NCI-H1930 (cell line): Measurements from ENCODE around the gene MADD.

Experiments used
- DNase-seq, 2 experiments: peaks; one replicate each; lab custom pipeline; 2025; lab: John Stamatoyannopoulos, UW

The MADD gene

DNA sequence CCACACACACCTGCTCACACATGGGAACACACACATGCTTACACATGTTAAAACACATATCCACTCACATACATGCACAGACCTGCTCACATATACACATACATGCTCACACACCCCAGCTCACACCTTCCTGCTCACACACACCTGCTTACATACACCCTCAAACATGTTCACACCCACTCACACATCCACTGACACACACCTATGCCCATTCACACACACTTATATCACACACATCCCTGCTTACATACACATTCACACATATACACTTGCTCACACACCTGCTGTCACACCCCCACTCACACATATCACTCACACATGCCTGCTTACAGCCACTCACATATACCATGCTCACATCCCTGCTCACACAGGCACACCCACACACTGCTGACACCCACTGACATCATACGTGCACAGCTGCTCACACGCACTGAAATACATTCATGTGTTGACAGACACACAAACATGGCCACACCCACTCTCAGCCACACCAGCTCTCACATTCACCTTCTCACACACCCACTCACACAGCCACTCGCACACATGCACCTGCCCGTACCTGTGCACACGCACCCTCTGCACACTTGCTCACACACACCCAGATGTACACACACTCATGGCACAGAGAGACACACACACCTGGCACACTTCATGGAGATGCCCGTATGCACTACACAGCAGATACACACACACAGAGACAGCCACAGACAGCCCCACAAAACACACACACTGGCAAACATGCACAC, 88.2 kb downstream of the MADD start:
- no peak for DNase-seq

DNA sequence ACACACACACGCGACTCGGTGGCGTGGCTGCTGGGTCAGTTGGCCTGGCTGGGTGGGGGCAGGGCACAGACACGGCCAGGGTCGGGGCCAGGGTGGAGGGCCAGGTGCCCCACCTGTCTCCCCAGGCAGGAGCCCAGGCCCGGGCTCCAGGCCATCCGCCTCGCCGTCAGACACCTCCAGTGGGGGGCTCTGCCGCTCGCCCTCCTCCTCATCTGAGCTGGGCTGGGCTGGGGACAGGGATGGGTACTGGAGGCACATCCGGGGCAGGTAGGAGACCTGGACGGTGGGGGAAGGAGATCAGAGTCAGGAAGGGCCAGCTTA, 88.8 kb downstream of the MADD start:
- no peak for DNase-seq

DNA sequence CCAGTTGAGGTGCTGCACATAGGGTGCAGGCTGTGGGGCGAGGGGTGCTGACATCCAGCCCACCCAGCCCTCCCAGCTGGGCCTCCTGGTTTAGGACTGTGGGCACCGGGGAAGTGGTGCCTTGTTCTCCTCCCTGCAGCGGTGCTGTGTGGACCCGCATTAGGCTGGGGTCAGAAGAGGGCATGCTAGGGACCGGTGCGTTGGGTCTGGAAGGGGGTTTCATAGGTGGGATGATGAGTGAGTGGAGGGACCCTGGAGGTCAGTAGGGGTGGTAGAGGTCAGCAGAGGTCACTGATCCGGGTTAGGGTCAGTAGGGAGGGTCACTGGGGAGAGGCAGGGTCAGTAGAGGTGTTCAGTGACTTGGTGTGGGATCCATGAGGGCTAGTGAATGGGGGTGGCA, 89.2 kb downstream of the MADD start:
- DNase-seq = no peak

DNA sequence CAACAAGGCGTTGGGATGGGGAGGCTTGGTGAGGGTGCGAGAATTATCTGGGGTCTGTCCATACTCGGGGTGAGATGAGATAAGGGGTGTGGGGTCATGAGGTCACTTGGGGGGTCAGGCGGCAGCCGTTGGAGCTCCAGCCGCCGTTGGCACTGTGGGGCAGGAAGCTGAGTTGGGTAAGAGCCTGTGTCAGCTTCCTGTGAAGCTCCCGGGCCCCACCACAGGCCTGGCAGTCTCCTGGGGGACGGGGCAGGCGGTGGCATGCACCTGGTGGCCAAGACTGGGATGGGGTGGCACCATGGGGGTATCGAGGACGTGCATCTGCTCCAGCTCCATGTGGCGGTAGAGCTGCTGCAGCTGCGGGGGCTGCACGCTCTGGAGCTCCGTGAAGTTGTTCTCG, 89.7 kb downstream of the MADD start:
- DNase-seq = no peak

DNA sequence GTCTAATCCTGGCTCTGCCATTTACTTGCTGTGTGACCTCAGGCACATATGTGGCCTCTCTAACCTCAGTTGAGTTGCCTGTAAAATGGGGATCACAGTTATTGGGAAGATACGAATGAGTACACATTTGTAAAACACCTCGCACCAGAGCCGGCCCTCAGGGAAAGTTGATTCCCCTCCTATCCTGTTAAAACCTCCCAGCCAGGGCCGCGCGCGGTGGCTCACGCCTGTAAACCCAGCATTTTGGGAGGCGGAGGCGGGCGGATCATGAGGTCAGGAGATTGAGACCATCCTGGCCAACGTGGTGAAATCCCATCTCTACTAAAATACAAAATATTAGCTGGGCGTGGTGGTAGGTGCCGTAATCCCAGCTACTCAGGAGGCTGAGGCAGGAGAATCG, 90.4 kb downstream of the MADD start:
- DNase-seq = no peak

DNA sequence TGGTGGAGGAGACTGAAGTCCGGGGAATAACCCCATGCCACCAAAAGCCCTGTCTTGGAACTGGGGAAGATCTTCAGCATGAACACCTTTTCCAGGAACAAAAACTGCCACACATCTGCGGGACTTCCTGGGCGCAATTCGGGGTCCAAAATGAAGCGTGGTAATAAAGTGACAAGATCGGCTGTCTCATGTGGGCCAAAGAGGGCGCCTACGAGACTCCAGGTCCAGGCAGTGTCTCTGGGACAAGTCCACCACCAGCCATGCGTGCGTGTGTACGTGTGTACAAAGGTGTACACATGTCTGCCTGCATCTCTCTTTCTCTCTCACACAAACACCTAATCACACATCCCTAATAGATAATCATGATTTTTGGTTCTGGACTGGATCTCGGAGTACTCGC, 91.5 kb downstream of the MADD start:
- no peak for DNase-seq

DNA sequence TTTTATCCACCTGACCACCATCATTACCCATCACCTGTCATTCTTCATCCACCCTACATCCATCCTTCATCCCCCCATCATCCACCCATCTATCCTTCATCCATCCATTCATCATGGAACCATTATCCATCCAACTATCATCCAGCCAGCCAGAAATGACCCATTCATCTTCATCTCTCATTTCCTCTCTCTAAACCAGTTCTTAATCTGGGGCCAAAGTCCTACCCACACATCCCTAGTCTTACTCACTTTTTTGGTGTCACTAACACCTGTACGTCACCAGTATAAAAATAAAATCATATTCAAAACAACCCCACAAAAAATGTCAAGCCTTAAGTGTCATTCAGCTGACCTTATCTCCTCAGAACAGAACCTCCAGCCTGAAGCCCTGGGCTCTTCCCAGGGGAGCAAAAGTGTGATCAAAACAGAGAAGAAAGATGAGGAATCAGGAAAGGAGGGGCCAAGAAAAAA, 96.1 kb downstream of the MADD start:
- no peak for DNase-seq

DNA sequence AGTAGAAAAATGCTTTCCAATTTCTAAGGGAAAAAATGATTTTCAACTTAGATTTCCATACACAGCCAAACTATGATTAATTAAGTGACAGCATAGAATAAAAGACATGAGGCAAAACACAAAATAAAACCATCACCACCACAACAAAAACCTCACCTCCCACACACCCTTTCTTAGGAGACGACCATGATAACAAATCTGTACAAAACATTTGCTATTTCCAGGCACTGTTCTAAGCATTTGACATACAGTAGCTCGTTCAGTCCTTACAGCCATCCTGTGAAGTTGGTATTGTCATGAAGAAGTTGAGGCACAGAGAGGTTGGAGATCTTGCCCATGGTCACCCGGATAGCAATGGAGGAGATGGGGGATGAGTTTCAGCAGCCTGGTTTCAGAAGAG, 99.7 kb downstream of the MADD start:
- no peak for DNase-seq

DNA sequence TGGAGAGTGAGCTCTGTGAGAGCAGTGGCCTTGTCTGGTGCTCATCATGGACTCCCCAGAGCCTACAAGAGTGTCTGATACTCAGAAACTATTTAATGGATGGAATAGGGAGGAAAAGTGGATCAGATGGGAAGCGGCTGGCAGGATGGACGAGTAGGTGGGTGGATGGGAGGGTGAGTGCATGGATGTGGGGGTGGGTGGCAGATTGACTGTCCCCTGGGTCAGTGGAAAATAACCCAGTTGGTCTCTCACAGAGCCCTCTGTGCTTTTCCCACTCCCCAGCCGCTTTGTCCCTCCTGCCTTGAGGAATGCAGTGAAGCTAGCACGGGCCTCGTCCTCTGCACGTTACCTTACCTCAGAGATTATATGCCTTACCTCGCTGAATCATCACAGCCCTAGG, 102.5 kb downstream of the MADD start:
- DNase-seq = no peak

DNA sequence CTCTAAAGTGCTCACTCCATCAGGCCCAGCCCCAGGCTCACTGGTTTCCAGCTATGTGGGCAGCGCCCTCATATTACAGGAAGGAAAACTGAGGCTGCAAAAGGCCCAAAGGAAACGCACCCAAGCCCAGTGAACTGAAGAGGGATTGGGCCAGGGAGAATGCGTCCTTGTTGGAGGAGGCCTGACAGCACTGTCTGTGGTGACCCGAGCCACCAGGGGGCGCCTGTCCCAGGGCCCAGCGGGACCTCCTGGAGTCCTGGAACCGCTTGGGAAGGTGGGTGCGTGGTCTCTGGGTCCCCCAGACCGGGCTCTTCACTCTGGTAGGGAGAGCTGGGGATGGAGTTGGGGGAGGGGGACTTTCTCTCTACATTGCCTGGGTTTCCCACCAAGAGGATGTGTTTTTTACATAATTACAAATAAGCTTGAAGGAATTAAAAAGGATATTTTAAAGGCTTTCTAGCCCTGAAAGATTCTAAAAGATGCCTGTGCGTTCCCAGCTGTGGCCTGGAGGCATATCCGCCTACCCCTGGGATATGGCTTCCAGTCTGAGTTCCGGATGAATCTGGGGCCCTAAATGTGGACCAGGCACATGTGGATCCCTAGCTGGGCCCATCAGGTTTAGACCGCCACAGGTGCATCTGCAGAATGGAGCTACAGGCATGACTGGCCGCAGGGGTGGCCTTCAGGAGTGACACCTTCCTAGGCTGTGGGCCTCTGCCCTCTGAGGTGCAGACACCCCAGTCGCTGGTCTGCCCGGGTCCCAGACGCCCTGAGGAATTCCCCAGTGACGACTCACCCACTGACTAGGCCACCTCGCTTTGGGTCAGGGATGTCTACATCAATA, 104.2 kb downstream of the MADD start:
- peak; percentile 56 to 79 for DNase-seq

DNA sequence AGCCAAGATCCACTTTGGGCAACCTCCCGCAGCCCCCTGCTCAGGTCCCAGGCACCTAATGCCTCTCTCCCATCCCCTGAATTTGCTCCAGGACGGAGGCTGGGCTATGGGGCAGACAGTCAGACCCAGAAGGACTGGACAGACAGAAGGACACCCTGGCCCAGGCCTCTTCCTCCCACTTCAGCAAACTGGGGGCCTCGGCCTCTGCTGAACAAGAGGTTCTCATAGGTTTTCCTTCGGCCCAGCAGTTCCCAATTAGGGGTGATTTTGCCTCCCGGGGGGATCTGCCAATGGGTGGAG, 104.7 kb downstream of the MADD start:
- DNase-seq = no peak

DNA sequence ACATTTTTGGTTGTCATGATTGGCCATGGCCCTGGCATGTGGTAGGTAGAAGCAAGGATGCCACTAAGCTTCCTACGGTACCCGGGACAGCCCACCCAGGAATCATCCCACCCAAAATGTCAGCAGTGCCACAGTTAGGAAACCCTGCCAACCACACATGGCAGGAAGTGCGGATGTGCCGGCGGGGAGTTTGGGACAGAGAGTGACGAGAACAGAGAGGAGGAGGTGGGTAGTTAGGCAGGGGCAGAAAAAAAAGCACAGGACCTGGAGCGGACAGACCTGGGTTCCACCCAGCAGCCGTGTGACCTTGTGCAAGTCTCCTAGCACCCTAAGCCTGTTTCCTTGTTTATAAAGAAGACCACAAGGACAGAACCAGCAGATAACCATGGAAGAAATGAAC, 105.1 kb downstream of the MADD start:
- no peak for DNase-seq

DNA sequence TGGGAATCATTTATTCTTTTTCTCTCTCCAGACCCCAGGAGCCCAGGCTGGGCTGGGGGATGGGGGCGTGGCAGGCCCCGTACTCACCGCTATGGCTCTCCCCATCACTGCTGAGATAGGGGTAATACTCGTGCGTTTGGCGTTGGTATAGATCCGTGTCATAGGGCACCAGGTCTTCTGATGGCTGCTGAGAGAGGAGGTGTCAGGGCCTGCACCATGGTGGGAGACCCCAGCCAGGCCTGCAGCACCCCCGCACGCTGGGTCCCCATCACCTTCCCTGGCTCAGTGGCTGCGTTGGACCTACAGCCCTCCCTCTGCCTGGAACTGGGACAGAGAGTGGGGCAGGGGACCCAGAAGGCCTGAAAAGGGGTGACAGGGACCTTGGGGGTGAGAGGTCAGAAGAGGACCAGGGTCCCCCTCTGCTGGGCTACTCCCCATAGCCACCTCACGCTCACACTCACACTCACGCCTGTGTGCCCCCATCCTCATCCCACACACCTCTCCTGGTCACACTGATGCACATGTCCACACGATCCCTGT, 105.7 kb downstream of the MADD start:
- DNase-seq = no peak

DNA sequence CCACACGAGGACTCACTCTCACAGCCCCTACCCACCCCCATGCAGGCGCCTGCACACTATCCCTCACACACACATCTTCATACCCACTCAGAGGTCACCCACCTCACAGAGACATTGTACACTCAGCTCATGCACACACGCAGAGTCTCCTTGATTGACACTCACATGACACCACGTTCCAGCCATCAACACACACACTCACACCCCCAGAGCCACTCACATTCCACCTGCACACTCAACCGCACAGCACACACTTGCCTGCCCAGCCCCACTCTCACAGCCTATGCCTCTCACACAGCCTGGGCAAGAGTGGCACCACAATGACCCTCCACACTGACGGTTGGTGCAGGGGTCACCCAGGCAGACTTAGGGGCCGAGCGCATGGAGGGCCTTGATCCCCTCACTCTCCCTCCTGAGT, 106.2 kb downstream of the MADD start:
- no peak for DNase-seq

DNA sequence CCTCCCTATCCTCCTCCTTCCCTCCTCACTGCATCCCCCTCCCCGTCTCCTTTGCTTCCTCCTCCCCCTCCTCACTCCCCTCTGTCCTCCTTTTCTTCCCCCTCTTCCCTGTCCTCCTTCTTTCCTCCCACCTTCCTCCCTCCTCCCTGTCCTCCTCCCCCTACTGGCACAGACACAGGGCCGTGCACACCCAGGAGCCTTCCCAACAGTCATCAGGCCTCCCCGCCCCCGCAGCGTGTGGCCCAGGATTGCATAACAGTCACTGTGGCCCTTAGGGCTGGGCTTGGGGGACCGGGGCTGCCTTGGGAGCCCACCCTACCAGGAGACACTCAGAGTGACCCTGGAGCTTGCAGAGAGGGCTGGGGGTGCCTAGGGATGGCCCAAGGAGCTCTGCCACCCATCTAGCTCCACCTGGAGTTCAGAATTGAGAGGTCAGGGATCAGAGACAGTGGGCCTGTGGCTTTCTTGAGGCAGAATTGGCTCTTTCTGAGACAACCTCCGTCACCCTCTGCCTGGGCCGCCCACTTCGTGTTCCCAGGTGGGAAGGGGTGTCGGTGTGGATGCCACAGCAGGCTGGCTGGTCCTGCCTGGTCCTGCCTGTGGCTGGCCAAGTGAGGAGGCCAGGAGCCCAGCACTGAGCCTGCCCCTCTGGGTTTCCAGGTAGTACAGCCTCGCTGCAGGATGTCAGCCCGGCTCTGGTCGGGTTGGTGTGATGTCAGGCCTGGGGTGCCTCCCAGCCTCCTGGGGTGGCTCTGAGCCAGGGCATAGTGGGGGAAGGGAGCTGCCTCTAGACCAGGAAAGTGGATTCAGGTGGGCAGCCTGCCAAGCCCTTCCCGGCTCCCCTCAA, 106.8 kb downstream of the MADD start:
- no peak for DNase-seq

DNA sequence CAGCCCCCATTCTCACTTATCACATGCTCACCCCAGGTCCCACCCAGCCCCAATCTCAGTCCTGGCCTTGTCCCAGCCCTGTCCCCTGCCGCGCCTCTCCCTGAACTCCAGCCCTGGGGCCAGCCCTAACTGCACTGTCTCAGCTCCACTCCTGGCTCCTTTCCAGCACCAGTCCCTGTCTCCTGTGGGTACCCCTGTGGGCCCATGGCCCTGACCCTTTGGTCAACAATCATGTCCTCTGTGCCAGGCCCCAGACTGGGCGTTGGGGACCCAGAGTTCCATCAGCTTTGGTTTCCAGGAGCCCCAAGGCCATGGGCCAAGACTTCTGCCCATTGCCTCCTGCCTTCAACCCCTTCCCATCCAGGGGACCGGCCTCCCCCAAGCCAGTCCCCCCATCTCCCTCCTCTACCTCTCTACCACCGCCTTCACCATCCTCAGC, 107.7 kb downstream of the MADD start:
- no peak for DNase-seq

DNA sequence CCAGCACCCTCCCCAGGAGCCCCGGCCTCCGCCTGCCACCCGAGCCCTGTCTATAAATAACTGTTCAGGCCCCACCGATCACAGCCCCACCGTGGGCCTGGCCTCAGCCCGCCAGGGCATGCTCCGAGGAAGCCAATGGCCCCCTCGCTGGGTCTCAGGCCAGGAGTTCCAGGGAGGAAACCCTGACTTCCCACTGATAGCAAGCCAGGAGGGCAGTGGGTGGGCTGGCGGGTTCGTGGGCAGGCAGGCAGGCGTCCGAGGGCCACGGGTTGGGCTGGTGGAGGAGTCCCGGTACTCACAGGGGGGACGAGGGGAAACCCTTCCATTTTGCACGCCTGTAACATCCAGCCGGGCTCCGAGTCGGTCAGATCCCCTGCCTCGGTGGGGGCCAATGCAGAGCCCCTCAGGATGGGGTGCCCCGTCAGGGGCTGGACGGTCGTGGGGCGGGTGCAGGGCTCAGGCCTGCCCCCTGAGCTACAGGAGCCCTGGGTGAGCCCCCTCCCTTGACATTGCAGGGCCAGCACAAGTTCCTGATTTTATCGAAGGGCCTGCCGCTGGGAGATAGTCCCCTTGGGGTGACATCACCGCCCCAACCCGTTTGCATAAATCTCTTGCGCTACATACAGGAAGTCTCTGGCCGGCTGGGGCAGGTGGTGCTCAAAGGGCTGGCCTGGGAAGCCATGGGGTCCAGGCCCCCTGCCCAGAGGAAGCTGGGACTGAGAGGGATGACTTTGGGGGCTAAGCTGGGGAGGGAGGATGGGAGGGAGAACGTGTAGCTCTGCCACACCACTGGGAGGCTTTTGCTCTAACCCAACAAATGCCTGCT, 108.3 kb downstream of the MADD start, which contains the start of gene SPI1:
TSS of gene SPI1 (minus strand) at position 538 of the 826 bp plus-strand sequence. CDS start at position 344, 194 bp downstream.
- no peak for DNase-seq

DNA sequence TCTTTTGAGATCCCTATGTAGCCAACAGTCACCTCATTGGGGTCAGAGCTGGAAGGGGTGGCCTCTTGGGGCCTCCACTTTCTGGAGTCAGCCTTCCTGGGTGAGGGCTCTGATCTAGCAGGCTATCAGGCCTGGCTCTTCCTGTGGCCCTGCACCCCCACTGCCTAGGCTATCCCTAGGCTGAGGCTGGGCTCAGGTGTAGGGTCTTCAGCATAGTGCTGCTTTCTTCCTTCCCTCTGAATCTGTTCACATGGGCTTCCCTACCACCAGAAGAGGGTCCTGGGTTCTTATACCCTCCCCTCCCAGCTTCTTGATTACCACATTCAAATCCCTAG, 108.9 kb downstream of the MADD start:
- no peak for DNase-seq

DNA sequence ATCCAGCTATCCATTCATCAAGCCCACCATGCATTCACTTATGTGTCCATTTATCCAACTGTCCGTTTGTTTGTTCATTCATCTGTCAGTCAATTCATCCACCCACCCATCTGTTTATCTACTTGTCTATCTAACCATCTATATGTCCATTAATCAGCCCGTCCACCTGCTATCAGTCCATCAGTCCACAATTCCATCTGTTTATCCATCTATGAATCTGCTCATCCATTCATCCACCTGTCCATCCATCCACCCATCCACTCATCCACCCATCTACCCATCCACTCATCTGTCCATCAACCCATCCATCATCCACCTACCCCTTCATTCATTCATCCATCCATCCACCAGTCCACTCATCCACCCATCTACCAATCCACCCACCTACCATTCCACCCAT, 109.4 kb downstream of the MADD start:
- no peak for DNase-seq
